Esophagus squamous epithelium (tissue), 4 donors: Measurements from ENCODE around the gene PSME3IP1.

ENCODE experiments used
- POLR2A ChIP-seq, 4 donors: fragments of 450-650 bp; IDR thresholded peaks; one replicate each; pipeline ENCODE4 v1.6.1; 2017; ENCODE audit warnings: antibody characterized with exemption in 4 of 4, mild to moderate bottlenecking in 4 of 4, moderate library complexity in 3 of 4
- TF ChIP-seq, protein P1 (sequence below), 6 experiments: fragments of 450-650 bp in 4 of 6; fragments of 200-600 bp in 2 of 6; sonication (generic) in 2 of 6; IDR thresholded peaks; one replicate each; pipeline ENCODE4 v1.5.1; 2016 to 2019; ENCODE audit warnings: antibody characterized with exemption in 6 of 6, mild to moderate bottlenecking in 4 of 6, moderate library complexity in 4 of 6

- TF ChIP-seq, protein P1, sequence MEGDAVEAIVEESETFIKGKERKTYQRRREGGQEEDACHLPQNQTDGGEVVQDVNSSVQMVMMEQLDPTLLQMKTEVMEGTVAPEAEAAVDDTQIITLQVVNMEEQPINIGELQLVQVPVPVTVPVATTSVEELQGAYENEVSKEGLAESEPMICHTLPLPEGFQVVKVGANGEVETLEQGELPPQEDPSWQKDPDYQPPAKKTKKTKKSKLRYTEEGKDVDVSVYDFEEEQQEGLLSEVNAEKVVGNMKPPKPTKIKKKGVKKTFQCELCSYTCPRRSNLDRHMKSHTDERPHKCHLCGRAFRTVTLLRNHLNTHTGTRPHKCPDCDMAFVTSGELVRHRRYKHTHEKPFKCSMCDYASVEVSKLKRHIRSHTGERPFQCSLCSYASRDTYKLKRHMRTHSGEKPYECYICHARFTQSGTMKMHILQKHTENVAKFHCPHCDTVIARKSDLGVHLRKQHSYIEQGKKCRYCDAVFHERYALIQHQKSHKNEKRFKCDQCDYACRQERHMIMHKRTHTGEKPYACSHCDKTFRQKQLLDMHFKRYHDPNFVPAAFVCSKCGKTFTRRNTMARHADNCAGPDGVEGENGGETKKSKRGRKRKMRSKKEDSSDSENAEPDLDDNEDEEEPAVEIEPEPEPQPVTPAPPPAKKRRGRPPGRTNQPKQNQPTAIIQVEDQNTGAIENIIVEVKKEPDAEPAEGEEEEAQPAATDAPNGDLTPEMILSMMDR (IDR thresholded peaks at IDR 0.05), result no peak
- no peak for TF ChIP-seq POLR2A (IDR thresholded peaks at IDR 0.05)
Observed at GRCh38 chr16:57192146-57192545, 6.3 kb upstream of the PSME3IP1 start.
